Measurements from ENCODE around the gene DXO.

Gene DXO

DNA sequence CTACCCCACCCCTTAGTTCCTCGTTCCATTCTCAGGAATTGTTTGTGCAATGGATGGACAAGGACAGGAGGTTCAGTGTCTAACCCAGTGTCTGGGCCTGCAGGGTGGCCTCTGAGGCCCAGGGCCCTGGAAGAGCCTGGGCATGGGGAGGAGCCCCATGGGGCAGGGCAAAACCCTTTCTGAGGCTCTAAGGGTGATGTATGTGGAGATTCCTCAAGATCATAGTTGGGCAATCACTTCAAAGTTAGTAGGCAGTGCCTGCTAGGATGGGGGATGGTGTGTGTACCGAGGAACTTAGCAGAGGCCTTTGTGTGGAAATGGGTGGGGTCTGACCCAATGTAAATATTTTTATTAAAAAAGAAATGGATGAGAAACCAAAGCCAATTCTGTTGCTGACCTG is 51.1 kb downstream of the DXO start:
- DNase-seq, result no peak

Data from fibroblast of skin of right quadriceps (primary cell).